Stimulated activated naive B cell treated with anti-CD40 and anti-IgM and Interleukin-4, amounts not matched to agents 10 μg/mL and 1 μg/mL and 100 μg/mL, for 72 hours (primary cell): Measurements from ENCODE around the gene CLCN6.
A peak's percentile ranks its signal among the peaks of the same experiment; 100 is the strongest.

Source experiments
- ATAC-seq, 2 donors: fragments of 150-1000 bp; cut with Tn5 transposase; replicated peaks; 2 replicates each; pipeline ENCODE4 v1.10.0; 2021; ENCODE audit warnings: moderate library complexity in 1 of 2
- DNase-seq: peaks from one replicate; pipeline ENCODE4 v3.0.0; 2021
- H3K27ac Mint-ChIP-seq: one replicate; pipeline ENCODE4 v1.8.0; 2022; ENCODE audit warnings: mild to moderate bottlenecking, mixed read lengths
- H3K27me3 Mint-ChIP-seq, 2 donors: one replicate each; pipeline ENCODE4 v1.8.0; 2022; ENCODE audit warnings: mixed read lengths in 2 of 2
- H3K36me3 Mint-ChIP-seq, 2 donors: one replicate each; pipeline ENCODE4 v1.8.0; 2022; ENCODE audit warnings: mixed read lengths in 2 of 2, mild to moderate bottlenecking in 1 of 2
- H3K4me1 Mint-ChIP-seq, 2 donors: one replicate each; pipeline ENCODE4 v1.8.0; 2022; ENCODE audit warnings: mixed read lengths in 2 of 2, mild to moderate bottlenecking in 1 of 2
- H3K4me3 Mint-ChIP-seq, 2 donors: one replicate each; pipeline ENCODE4 v1.8.0; 2022; ENCODE audit warnings: mild to moderate bottlenecking in 2 of 2, mixed read lengths in 2 of 2, moderate library complexity in 1 of 2
- H3K9me3 Mint-ChIP-seq, 2 donors: one replicate each; pipeline ENCODE4 v1.8.0; 2022; ENCODE audit warnings: mixed read lengths in 2 of 2, mild to moderate bottlenecking in 1 of 2

The CLCN6 gene

DNA sequence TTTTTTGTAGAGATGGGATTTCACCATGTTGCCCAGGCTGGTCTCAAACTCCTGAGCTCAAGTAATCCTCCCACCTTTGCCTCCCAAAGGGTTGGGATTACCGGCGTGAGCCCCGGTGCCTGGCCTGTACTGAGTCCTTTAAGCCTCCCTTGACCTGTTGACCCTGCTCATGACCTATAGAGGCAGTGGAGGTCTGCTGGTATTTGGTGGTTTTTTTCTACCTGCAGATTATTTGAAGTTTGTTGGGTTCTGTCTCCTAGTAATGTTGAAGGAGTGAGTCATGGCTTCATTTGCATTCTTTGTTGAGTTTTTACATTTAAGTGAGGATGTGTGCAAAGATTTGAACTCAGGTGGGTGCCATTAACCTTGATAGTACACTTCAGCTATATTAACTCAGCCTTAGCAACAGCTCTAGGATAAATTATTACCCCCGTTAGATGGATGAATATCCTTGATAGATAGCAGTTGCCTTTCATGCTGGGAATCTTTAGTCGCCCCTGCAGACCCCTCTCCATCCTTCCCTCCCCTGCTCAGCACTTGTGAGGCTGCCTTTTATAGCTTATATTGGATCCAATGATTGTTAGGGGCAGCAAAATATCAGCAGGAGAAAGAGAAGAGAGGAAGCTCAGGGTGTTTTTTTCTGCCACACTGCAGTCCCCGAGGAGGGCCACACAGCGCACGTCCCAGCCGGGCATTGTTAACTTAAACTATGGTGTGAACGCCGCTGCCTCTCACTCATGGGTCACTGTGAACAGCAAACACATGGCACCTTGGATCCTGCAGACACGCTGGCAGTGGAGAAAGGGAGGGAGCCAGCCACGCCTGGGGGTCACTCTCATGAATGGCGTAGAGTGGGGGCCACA is 67.6 kb downstream of the CLCN6 start:
- Mint-ChIP-seq H3K4me1 (no peaks in the 10 kb centered on the region), H3K27me3 (peaks cover 11 to 36% of the 10 kb centered on the region in 2 donors), H3K9me3 (no peaks in the 10 kb centered on the region), H3K27ac (no peak overlapping the region), H3K4me3 (no peak overlapping the region), H3K36me3 (no peaks in the 10 kb centered on the region)
- ATAC-seq (no peak), DNase-seq (no peak)

DNA sequence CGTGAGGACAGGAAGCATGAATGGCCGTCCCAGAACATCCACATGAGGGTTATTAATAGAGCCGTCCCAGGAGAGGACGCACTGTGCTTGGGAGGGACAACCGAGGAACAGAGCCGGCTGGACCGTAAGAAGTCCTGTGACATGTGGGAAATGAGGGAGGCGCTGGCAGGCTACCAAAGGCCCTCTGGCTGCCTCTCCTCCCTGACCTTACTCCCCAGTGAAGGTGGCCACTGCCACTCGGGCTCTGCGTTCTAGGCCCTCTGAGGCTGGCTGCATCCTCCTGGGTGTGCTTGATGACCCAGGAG is 68.2 kb downstream of the CLCN6 start:
- no peaks in the 10 kb centered on the region for H3K9me3 Mint-ChIP-seq
- no peaks in the 10 kb centered on the region for H3K4me1 Mint-ChIP-seq
- no peaks in the 10 kb centered on the region for H3K36me3 Mint-ChIP-seq
- H3K27me3 Mint-ChIP-seq, result peaks cover 11 to 41% of the 10 kb centered on the region in 2 donors
- no peak overlapping the region for H3K27ac Mint-ChIP-seq
- no peak overlapping the region for H3K4me3 Mint-ChIP-seq
- no peak for ATAC-seq
- DNase-seq, result no peak

DNA sequence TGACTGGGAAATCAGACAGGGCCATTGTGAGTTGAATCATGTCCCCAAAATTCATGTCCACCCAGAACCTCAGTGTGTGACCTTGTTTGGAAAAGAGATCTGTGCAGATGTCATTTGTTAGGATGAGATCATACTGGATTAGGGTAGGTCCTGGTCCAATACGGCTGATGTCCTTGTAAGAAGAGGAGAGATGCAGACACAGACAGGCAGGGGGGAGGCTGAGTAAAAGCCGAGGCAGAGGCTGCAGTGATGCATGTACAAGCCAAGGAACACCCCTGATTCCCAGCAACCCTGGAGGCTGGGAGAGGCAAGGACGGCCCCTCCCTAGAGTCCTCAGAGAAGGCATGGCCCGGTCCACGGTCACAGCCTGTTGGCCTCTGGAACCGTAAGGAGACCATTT is 68.6 kb downstream of the CLCN6 start:
- H3K27ac Mint-ChIP-seq, result no peak overlapping the region
- ATAC-seq, result no peak
- H3K9me3 Mint-ChIP-seq, result no peaks in the 10 kb centered on the region
- H3K36me3 Mint-ChIP-seq, result no peaks in the 10 kb centered on the region
- DNase-seq, result no peak
- no peak overlapping the region for H3K4me3 Mint-ChIP-seq
- no peaks in the 10 kb centered on the region for H3K4me1 Mint-ChIP-seq
- H3K27me3 Mint-ChIP-seq, result peaks cover 11 to 39% of the 10 kb centered on the region in 2 donors

DNA sequence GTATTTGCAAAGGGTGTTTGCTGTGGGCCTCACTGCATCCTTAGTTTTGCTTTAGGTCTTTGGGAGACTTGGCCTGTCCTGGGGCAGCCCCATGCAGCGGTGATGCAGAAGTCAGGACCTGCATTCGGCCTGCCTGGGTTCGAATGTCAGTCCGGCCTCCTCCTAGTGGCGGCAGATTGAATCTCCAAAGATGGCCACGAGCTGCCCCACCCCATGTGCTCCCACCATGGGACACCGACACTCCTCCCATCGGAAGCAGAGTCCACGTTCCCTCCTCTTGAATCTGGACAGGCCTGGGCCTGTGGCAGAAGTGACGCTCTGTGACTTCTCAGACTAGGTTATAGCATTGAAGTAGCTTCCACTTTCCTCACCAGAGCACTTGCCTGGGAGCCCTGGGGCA is 69.1 kb downstream of the CLCN6 start:
- no peak for DNase-seq
- no peaks in the 10 kb centered on the region for H3K9me3 Mint-ChIP-seq
- H3K4me1 Mint-ChIP-seq, result no peaks in the 10 kb centered on the region
- no peak overlapping the region for H3K27ac Mint-ChIP-seq
- peaks cover 11 to 35% of the 10 kb centered on the region in 2 donors for H3K27me3 Mint-ChIP-seq
- H3K36me3 Mint-ChIP-seq, result no peaks in the 10 kb centered on the region
- ATAC-seq, result no peak
- H3K4me3 Mint-ChIP-seq, result no peak overlapping the region

DNA sequence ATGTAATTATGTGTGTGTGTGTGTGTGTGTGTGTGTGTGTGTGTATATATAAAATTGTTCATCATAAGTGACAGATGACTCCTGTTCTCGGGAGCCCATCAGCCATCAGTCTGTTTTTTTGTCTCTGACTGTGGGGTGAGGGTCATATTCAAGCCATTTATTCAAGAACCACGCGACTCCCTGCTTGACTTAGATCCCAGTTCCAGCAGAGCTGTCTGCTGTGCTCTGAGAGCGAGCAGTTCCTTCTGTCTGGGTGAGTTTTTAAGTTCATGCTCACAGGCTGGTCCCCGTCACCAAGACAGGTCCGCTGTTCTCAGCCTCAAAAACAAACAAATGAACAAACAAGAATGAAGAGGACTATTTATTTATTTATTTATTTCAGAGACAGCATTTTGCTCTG is 71.1 kb downstream of the CLCN6 start:
- no peak overlapping the region for H3K4me3 Mint-ChIP-seq
- H3K27me3 Mint-ChIP-seq, result peaks cover 20 to 44% of the 10 kb centered on the region in 2 donors
- DNase-seq (no peak), ATAC-seq (no peak)
- H3K4me1 Mint-ChIP-seq, result no peaks in the 10 kb centered on the region
- H3K36me3 Mint-ChIP-seq, result no peaks in the 10 kb centered on the region
- H3K9me3 Mint-ChIP-seq, result peaks cover 0 to 1% of the 10 kb centered on the region in 2 donors
- no peak overlapping the region for H3K27ac Mint-ChIP-seq

DNA sequence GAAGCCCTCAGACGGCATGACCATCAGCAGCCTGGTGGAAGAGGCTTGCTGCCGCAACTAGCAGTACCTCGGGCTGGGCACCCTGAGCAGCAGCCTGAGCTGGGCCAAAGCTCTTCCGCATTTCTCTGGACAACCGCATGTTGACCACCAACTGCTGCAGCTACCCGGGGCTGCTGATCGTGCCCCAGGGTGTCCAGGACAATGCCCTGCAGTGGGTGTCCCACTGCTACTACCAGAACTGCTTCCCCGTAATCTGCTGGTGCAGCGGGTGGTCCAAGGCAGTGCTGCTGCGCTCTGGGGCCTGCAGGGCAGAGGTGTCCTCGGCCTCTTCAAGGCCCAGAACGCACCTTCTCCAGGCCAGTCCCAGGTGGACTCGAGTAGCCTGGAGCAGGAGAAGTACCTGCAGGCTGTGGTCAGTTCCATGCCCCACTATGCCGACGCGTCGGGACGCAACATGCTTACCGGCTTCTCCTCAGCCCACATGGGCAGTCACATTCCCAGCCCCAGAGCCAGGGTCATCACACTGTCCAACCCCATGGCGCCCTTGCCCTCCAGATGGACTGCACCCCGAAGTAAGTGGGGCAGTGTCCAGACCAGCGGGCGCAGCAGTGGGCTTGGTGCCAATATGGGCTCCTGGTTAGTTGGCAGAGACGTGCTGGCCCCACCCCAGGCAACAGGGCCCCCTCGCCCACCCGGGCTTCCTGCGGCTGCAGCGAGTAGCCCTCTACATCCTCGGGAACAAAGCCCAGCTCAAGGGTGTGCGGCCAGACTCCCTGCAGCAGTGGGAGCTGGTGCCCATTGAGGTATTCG is 72.3 kb downstream of the CLCN6 start:
- peaks cover 25 to 51% of the 10 kb centered on the region in 2 donors for H3K27me3 Mint-ChIP-seq
- H3K4me3 Mint-ChIP-seq, result no peak overlapping the region
- DNase-seq (no peak), ATAC-seq (no peak)
- H3K9me3 Mint-ChIP-seq, result peaks cover 0 to 1% of the 10 kb centered on the region in 2 donors
- H3K36me3 Mint-ChIP-seq, result no peaks in the 10 kb centered on the region
- peaks cover 0 to 2% of the 10 kb centered on the region in 2 donors for H3K4me1 Mint-ChIP-seq
- no peak overlapping the region for H3K27ac Mint-ChIP-seq

DNA sequence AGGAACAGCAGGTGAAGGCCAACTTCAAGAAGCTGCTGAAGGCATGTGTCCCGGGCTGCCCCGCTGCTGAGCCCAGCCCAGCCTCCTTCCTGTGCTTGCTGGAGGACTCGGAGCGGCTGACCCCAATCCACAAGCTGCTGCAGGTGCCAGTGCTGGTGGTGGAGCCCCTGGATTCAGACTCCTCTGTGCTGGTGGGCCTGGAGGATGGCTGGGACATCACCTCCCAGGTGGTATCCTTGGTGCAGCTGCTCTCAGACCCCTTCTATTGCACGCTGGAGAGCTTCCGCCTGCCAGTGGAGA is 72.8 kb downstream of the CLCN6 start:
- no peaks in the 10 kb centered on the region for H3K36me3 Mint-ChIP-seq
- no peak overlapping the region for H3K4me3 Mint-ChIP-seq
- ATAC-seq (no peak), DNase-seq (no peak)
- peaks cover 0 to 1% of the 10 kb centered on the region in 2 donors for H3K9me3 Mint-ChIP-seq
- peaks cover 0 to 2% of the 10 kb centered on the region in 2 donors for H3K4me1 Mint-ChIP-seq
- H3K27me3 Mint-ChIP-seq, result peaks cover 25 to 50% of the 10 kb centered on the region in 2 donors
- H3K27ac Mint-ChIP-seq, result no peak overlapping the region

DNA sequence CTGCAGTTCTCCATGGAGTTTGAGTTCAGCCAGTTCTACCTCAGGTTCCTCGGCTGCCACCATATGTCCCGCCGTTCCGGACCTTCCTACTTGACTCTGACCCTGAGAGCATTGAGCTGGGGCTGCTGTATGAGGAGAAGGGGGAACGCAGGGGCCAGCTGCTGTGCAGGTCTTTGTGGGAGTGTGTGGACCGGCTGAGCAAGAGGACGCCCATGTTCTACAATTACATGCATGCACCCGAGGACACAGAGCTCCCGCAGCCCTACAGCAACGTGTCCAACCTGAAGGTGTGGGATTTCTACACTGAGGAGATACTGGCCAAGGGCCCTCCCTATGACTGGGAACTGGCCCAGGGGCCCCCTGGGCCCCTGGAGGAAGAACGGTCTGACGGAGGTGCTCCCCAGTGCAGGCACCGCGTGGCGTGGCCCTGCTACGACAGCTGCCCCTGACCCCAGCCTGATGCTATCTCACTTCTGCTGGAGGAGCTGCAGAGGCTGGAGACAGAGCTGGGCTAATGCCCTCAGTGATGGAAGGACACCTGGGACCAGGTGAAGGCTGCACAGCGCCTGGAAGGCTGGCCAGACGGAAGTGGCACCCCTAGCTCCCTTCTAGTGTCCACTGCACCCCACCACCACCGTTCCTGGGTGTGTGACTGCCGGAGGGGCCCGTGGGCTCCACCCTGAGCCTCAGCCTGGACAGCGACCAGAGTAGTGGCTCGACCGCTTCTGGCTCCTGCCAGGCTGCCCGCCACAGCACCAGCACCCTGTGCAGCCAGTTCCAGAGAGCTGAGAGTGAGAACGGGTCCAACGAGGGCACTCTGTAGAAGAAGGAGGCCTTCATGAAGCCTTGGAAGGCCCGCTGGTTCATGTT is 73.6 kb downstream of the CLCN6 start:
- peaks cover 25 to 43% of the 10 kb centered on the region in 2 donors for H3K27me3 Mint-ChIP-seq

DNA sequence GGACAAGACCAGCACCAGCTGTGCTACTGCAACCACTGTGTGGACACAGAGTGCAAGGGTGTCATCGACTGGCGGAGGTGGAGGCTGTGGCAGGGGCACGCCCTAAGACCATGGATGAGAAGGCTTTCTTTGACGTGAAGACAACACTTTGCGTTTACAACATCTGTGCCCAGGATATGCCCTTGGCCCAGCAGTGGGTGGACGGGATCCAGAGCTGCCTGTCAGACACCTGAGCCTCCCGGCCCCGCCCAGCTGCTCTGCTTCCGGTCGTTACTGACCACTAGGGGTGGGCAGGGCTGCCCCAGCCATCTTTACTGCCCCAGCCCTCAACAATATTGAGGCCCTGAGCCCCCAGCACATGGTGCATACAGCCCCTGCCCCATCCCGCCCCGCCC is 74.2 kb downstream of the CLCN6 start:
- ATAC-seq (no peak), DNase-seq (no peak)
- H3K27ac Mint-ChIP-seq, result no peak overlapping the region
- H3K9me3 Mint-ChIP-seq, result peaks cover 0 to 1% of the 10 kb centered on the region in 2 donors
- H3K36me3 Mint-ChIP-seq, result no peaks in the 10 kb centered on the region
- no peak overlapping the region for H3K4me3 Mint-ChIP-seq
- H3K4me1 Mint-ChIP-seq, result peaks cover 0 to 2% of the 10 kb centered on the region in 2 donors
- H3K27me3 Mint-ChIP-seq, result peaks cover 25 to 37% of the 10 kb centered on the region in 2 donors

More for the DNA sequence above, 73.6 kb downstream of the CLCN6 start:
- ATAC-seq (no peak), DNase-seq (no peak)
- peaks cover 0 to 2% of the 10 kb centered on the region in 2 donors for H3K4me1 Mint-ChIP-seq
- H3K36me3 Mint-ChIP-seq, result no peaks in the 10 kb centered on the region
- H3K9me3 Mint-ChIP-seq, result peaks cover 0 to 1% of the 10 kb centered on the region in 2 donors
- H3K4me3 Mint-ChIP-seq, result no peak overlapping the region
- peak overlapping the region; percentile 20 for H3K27ac Mint-ChIP-seq

DNA sequence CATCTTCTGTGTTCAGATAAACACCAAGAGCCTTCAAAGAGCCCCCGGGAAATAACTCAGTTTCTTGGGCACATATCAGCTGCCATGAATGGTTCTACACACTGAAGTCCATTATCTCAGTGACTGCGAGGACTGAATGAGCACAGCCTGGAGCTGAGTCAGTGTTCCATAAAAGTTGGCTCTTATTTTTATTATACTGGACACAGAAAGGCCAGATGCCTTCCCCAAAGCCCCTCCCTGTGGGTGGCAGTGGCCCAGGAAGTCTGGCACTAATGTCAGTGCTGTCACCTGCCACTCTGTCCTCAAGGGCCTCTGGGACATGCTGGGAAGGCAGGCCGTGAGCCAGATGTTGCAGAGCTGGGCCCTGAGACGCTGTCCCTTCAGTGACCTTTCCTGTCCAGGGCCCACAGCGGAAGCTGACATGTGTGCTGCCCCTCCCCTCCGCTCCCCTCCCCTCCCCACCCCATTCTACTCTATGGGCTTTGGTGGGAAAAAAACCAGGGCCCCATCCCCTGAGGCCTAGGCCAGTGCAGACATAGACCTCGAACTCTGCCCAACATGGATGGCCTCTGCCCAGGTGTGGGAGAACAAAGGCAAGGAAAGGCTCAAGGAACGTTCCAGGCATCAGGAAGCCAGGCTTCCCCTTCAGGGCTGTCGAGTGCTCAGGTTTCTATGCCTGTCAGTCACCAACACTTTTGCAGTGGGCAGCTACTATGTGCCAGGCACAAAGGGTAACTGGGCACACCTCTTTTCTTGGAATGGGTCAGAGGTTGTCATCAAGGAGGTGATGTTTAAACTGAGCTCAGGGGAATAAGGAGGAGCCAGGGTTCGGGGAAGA is 75.1 kb downstream of the CLCN6 start:
- Mint-ChIP-seq H3K4me3 (no peak overlapping the region), H3K27ac (no peak overlapping the region), H3K27me3 (peaks cover 24 to 40% of the 10 kb centered on the region in 2 donors), H3K9me3 (peaks cover 0 to 1% of the 10 kb centered on the region in 2 donors), H3K4me1 (peaks cover 0 to 2% of the 10 kb centered on the region in 2 donors), H3K36me3 (no peaks in the 10 kb centered on the region)
- DNase-seq, result no peak
- no peak for ATAC-seq

DNA sequence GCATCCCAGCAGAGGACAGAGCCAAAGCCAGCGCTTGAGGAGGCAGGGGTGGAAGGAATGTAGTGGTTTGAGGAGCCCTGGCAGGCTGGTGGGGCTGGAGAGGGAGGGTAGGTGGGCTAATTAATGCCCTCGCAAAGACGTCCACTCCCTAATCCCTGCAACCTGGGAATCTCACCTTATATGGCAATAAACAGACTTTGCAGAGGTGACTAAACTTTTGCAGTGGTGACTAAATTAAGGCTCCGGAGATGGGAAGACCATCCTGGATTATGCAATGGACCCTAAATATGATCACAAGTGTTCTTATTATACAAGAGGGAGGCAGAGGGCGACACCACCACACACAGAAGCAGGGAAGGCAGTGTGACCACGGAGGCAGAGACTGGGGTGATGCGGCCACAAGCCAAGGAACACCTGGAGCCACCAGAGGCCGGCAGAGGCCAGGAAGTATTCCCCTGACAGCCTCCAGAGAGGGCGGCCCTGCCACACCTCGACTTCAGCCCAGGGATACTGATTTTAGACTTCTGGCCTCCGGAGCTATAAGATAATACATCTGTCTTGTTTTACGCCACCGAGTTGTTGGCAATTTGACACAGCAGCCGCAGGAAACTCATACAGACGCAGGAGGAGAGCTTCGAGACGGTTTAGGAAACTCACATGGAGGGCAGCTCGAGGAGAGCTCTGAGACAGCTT is 75.9 kb downstream of the CLCN6 start:
- H3K36me3 Mint-ChIP-seq, result no peaks in the 10 kb centered on the region
- DNase-seq (no peak), ATAC-seq (no peak)
- H3K4me1 Mint-ChIP-seq, result peaks cover 0 to 2% of the 10 kb centered on the region in 2 donors
- H3K27ac Mint-ChIP-seq, result no peak overlapping the region
- no peak overlapping the region for H3K4me3 Mint-ChIP-seq
- peaks cover 0 to 1% of the 10 kb centered on the region in 2 donors for H3K9me3 Mint-ChIP-seq
- H3K27me3 Mint-ChIP-seq, result peaks cover 18 to 38% of the 10 kb centered on the region in 2 donors

DNA sequence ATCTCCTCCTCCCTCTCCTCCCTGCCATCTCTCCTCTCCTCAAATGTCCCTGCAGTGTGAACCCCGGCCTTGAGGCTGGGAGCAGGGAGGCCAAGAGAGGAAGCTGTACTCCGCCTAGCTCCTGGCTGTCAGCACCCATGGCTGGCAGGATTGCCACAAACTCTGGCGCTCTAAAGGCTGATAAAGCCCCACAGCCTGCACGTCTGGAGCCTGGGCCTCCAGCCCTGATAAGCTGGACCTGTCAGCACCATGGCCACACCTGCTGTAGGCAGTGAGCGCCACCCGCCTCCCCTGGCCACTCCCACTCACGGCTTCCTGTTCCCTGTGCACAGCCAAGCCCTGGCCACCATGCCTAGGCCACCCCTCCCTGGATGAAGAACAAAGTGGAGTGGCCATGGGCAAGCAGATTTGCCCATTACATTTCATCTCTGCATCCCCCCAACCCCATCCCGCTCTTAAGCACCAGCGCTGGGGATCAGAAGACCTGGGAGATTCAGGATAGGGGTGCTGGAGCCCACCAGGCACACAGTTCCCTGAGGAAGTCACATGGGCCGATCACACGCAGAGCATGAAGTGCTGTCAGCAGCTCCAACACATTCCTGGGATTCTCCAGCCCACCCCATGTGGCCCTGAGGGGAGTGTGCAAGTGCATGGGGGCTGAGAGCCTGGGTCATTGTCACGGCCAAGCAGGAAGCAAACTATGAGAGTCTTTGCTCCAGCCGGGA is 77.0 kb downstream of the CLCN6 start:
- Mint-ChIP-seq H3K27me3 (peaks cover 14 to 34% of the 10 kb centered on the region in 2 donors), H3K27ac (no peak overlapping the region)
- peak in 1 of 2 donors; percentile 29 for ATAC-seq

More for the DNA sequence above, 77.0 kb downstream of the CLCN6 start:
- Mint-ChIP-seq H3K4me1 (peaks cover 0 to 2% of the 10 kb centered on the region in 2 donors), H3K9me3 (peaks cover 0 to 1% of the 10 kb centered on the region in 2 donors), H3K4me3 (no peak overlapping the region), H3K36me3 (no peaks in the 10 kb centered on the region)
- no peak for DNase-seq
